Stimulated activated CD8-positive, alpha-beta memory T cell treated with anti-CD3 and anti-CD28 coated beads, Interleukin-12 subunit alpha, Interleukin-12 subunit beta, amount 100 ng/mL, for 4 hours (primary cell): ENCODE results near the gene DUSP12.

Experiments used
- DNase-seq: peaks from one replicate; pipeline ENCODE4 v3.0.0-alpha.2; 2020; ENCODE audit warnings: low read depth

Gene DUSP12

GRCh38 chr1:161770250-161770649 lies 20.7 kb downstream of the DUSP12 start:
- DNase-seq = no peak

GRCh38 chr1:161771161-161771560 lies 21.6 kb downstream of the DUSP12 start:
- no peak for DNase-seq

- no peak for DNase-seq
Observed at GRCh38 chr1:161771973-161772372, 22.4 kb downstream of the DUSP12 start.

GRCh38 chr1:161772397-161772796 lies 22.8 kb downstream of the DUSP12 start:
- no peak for DNase-seq

- no peak for DNase-seq
Observed at GRCh38 chr1:161773791-161774190, 24.2 kb downstream of the DUSP12 start.

- no peak for DNase-seq
Observed at GRCh38 chr1:161777261-161777660, 27.7 kb downstream of the DUSP12 start.

GRCh38 chr1:161778522-161778921 lies 28.9 kb downstream of the DUSP12 start:
- no peak for DNase-seq

- DNase-seq = no peak
Observed at GRCh38 chr1:161779393-161779792, 29.8 kb downstream of the DUSP12 start.

- no peak for DNase-seq
Observed at GRCh38 chr1:161781995-161782394, 32.4 kb downstream of the DUSP12 start.

GRCh38 chr1:161782886-161783285 lies 33.3 kb downstream of the DUSP12 start:
- no peak for DNase-seq

GRCh38 chr1:161784968-161785367 lies 35.4 kb downstream of the DUSP12 start:
- no peak for DNase-seq

- no peak for DNase-seq
Observed at GRCh38 chr1:161787355-161787754, 37.8 kb downstream of the DUSP12 start.

- DNase-seq = no peak
Observed at GRCh38 chr1:161790587-161791317, 41.2 kb downstream of the DUSP12 start.

- DNase-seq = no peak
Observed at GRCh38 chr1:161791904-161792655, 42.5 kb downstream of the DUSP12 start.

- DNase-seq = no peak
Observed at GRCh38 chr1:161792740-161793139, 43.2 kb downstream of the DUSP12 start.

GRCh38 chr1:161799792-161800191 lies 50.2 kb downstream of the DUSP12 start:
- no peak for DNase-seq

GRCh38 chr1:161801955-161802354 lies 52.4 kb downstream of the DUSP12 start:
- DNase-seq = no peak

GRCh38 chr1:161803181-161803580 lies 53.6 kb downstream of the DUSP12 start:
- no peak for DNase-seq

GRCh38 chr1:161805399-161806197 lies 56.0 kb downstream of the DUSP12 start:
- DNase-seq = no peak
